Nucleus accumbens (tissue), 56 donors: Measurements from ENCODE around the gene ABHD8.
A peak's percentile ranks its signal among the peaks of the same experiment; 100 is the strongest.

Experiments
- DNase-seq, 56 donors: peaks; one replicate each; lab custom pipeline; 2025; lab: John Stamatoyannopoulos, UW

ABHD8 gene

GRCh38 chr19:17245535-17245984, 57.7 kb downstream of the ABHD8 start, which contains the start of gene NR2F6:
NR2F6 (minus strand) TSS chr19:17245919; CDS start chr19:17245220, 699 bp downstream.
- DNase-seq, result peak in 1 of 56 donors; percentile 60

GRCh38 chr19:17244618-17245534, 58.3 kb downstream of the ABHD8 start:
- DNase-seq, result peak in 5 of 56 donors; percentile 6 to 49 (median 11)

- DNase-seq, result peak in 10 of 56 donors; percentile 6 to 49 (median 16)
These were observed 59.2 kb downstream of the ABHD8 start for GRCh38 chr19:17243830-17244617.

- DNase-seq, result peak in 1 of 56 donors; percentile 17
These were observed 59.9 kb downstream of the ABHD8 start for GRCh38 chr19:17243211-17243829.

- peak in 1 of 56 donors; percentile 14 for DNase-seq
These were observed 60.6 kb downstream of the ABHD8 start for GRCh38 chr19:17242431-17243208.
